ENCODE measurements around the gene CEP112. TPM values are rescaled to one million over a fixed set of nuclear protein-coding genes. Genes with fewer than 3 reads are reported as not detected.
"Not testable (repeated sequence)": the region's sequence is repeated elsewhere in the genome, so short reads cannot be mapped to it uniquely, and the experiment has no call there.

The CEP112 gene
- total and polyA plus RNA-seq, 9 of the 15 experiments (the other 6 are each of a cell fraction or from before 2014, with no cell fraction given): 0.84 TPM; not detected in 8

DNA sequence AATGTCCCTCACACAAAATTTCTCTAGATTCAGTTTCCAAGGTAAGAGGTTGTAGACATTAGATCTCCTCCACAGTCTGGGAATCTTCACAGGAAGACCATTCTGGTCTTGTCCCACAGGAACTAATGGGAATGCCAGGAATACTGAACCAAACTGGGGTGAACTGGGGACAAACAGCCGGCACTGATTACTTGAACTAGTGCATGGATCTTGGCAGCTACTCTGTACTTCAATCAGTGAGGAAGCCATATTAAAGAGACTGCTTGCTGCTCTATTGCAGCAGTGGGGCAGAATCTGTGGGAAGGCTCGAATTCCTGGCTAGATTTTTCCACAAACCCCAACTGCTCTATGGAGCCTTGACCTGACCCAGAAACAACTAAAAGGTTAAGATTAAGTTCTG is 361.6 kb downstream of the CEP112 start (continued):
- TF ChIP-seq, protein P1, sequence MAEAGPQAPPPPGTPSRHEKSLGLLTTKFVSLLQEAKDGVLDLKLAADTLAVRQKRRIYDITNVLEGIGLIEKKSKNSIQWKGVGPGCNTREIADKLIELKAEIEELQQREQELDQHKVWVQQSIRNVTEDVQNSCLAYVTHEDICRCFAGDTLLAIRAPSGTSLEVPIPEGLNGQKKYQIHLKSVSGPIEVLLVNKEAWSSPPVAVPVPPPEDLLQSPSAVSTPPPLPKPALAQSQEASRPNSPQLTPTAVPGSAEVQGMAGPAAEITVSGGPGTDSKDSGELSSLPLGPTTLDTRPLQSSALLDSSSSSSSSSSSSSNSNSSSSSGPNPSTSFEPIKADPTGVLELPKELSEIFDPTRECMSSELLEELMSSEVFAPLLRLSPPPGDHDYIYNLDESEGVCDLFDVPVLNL (CRISPR knock-in tag; IDR thresholded peaks at IDR 0.05; ENCODE audit: low read depth): no peak
- no peak for TF ChIP-seq PPARD (CRISPR knock-in tag; IDR thresholded peaks at IDR 0.05)

DNA sequence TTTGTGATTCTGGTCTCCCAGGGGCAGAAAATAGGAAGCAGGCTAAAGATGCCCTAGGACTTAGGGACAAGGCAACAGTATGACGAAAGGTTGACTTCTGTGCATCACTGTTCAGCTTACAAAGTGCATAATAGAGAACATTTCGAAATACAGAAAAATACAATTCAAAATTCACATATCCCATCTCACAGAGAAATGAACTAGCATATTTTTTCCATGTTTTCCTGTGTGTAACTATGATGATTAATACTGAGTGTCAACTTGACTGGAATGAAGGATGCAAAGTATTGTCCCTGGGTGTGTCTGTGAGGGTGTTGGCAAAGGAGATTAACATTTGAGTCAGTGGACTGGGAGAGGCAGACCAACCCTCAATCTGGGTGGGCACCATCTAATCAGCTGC is 365.4 kb downstream of the CEP112 start:
- H3K27me3 ChIP-seq (ENCODE audit: control insufficient read depth in 2 of 2, insufficient read depth in 2 of 2, low read length in 2 of 2); CTCF ChIA-PET (ENCODE audit: low intra/inter-chr PET ratio); ATAC-seq; H3K4me3 ChIP-seq; in situ Hi-C loops (cut with MboI); H3K4me1 ChIP-seq (replicated peaks in 1 of 2; ENCODE audit: control insufficient read depth in 2 of 2, insufficient read depth in 2 of 2, low read length in 2 of 2); H3K36me3 ChIP-seq (ENCODE audit: control insufficient read depth, insufficient read depth, low read length); H3K4me2 ChIP-seq (ENCODE audit: insufficient read depth, low read length); DNase-seq (ENCODE audit: extremely low read depth in 1 of 4, low spot score in 3 of 4); H3K27ac ChIP-seq (ENCODE audit: extremely low read depth, low read depth, low read length); BruUV-seq (replicated peaks); H3K9ac ChIP-seq (ENCODE audit: insufficient read depth in 1 of 2, low read depth in 2 of 2, low read length in 2 of 2); H4K20me1 ChIP-seq (replicated peaks; ENCODE audit: control insufficient read depth, insufficient read depth, low read length); H2AFZ ChIP-seq (ENCODE audit: low read depth, low read length); H3K9me3 ChIP-seq (replicated peaks; ENCODE audit: control insufficient read depth, insufficient read depth, low read depth, low read length); H3K9me1 ChIP-seq (ENCODE audit: control insufficient read depth, insufficient read depth, low read length); H3K79me2 ChIP-seq (ENCODE audit: control insufficient read depth, insufficient read depth, low read length); POLR2A ChIA-PET; intact Hi-C loops (cut with micrococcal nuclease); FAIRE-seq: not testable (repeated sequence)
- 0% methylated on average over 2 of the region's 2 CpGs for WGBS (ENCODE audit: insufficient coverage, low coverage, missing lambda C conversion rate)

- BruUV-seq (replicated peaks): no TSS peak
- POLR2A ChIA-PET: no interaction called here
- in situ Hi-C loops (cut with MboI) (no loop called here), intact Hi-C loops (cut with micrococcal nuclease) (no loop called here)
- Histone ChIP-seq H3K27ac (ENCODE audit: extremely low read depth, low read depth, low read length) (no peak overlapping the region), H3K79me2 (ENCODE audit: control insufficient read depth, insufficient read depth, low read length) (no peaks in the 10 kb centered on the region), H3K9me3 (replicated peaks; ENCODE audit: control insufficient read depth, insufficient read depth, low read depth, low read length) (no peaks in the 10 kb centered on the region), H3K4me3 (no peak overlapping the region), H3K9me1 (ENCODE audit: control insufficient read depth, insufficient read depth, low read length) (no peaks in the 10 kb centered on the region), H3K4me2 (ENCODE audit: insufficient read depth, low read length) (no peak overlapping the region), H3K36me3 (ENCODE audit: control insufficient read depth, insufficient read depth, low read length) (no peaks in the 10 kb centered on the region), H3K4me1 (replicated peaks in 1 of 2; ENCODE audit: control insufficient read depth in 2 of 2, insufficient read depth in 2 of 2, low read length in 2 of 2) (no peaks in the 10 kb centered on the region), H3K9ac (ENCODE audit: insufficient read depth in 1 of 2, low read depth in 2 of 2, low read length in 2 of 2) (no peak overlapping the region), H4K20me1 (replicated peaks; ENCODE audit: control insufficient read depth, insufficient read depth, low read length) (no peaks in the 10 kb centered on the region), H2AFZ (ENCODE audit: low read depth, low read length) (no peak overlapping the region), H3K27me3 (ENCODE audit: control insufficient read depth in 2 of 2, insufficient read depth in 2 of 2, low read length in 2 of 2) (no peaks in the 10 kb centered on the region)
- ATAC-seq (no peak), FAIRE-seq (no peak), DNase-seq (ENCODE audit: extremely low read depth in 1 of 4, low spot score in 3 of 4) (no peak)
- CTCF ChIA-PET (ENCODE audit: low intra/inter-chr PET ratio): no interaction called here
- WGBS (ENCODE audit: insufficient coverage, low coverage, missing lambda C conversion rate): 0% methylated on average over 1 of the region's 1 CpG
- TF ChIP-seq RNF219 (CRISPR knock-in tag; IDR thresholded peaks at IDR 0.05) (no peak), ELK1 (CRISPR knock-in tag; IDR thresholded peaks at IDR 0.05) (no peak), PHF8 (IDR thresholded peaks at IDR 0.05; ENCODE audit: borderline replicate concordance, low read length) (no peak), NKRF (IDR thresholded peaks at IDR 0.05; ENCODE audit: borderline replicate concordance) (no peak)
Measured at GRCh38 chr17:65824901-65825300, 367.0 kb downstream of the CEP112 start.
